ENCODE data around the gene ARHGAP27.

Gene ARHGAP27

DNA sequence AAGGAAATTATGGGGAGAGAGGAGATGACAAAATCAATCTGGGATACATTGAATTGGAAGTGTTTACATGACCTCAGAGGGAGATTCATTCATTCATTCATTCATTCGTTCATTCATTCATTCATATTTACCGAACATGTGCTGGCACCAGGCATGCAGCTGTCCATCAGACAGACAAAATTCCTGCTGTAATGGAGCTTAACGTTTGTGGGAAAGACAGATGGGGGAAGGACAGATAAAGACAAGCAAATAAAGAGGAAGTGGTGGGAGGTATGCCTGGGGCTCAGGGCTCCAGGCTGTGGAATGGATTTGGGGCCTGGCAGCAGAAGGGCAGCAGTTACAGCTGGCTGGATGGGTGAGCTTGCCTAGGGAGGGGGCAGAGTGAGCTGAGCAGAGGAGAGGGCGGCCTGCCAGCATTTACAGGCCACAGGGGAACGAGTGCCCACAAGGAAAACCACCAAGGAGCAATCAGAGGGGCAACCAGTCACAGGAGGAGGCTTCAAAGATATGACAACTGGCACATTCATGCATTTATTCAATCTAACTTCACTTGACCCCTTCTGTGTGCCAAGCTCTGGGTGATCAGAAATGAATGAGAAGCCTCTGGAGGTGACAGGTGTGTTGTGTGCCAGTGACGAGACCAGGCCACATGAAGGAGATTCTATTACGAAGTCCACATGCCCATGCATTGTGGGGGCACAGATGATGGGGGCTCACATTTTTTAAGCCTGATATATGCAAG, 48.5 kb downstream of the ARHGAP27 start:
- DNase-seq = peak; percentile 60

DNA sequence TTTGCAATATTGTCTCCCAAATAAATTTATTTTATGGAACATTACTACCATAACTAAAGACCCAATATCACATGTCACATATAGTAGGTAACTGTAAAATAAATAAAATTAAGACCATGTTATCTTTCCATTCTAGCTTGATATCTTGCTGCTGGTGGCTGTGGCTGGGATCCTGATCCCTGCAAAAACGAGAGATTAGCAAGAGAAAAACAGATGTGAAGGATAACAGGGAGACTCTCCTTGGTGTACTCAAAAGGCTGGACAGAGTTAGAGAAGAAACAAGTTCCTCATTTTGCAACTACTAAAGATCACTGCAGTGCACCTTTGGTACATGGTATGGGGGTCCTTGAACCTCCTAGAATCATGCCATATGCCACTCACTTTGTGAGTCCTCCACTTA, 49.7 kb downstream of the ARHGAP27 start:
- DNase-seq = no peak

DNA sequence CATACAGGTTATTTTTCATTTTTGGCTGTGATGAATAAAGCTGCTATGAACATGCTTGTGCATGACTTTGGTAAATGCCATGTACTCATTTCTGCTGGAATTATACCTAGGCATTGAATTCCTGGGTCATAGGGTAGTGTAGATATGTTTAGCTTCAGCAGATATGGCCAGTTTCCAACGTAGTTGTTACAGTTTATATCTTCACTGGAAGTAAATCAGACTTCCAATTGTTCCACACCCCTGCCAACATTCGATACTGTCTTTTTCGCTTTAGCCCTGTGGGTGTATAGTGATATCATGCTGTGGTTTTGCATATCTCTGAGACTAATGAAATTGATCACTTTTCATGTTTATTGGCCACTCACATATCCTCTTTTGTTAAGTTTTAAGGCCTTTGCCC, 50.4 kb downstream of the ARHGAP27 start:
- peak; percentile 76 for DNase-seq

DNA sequence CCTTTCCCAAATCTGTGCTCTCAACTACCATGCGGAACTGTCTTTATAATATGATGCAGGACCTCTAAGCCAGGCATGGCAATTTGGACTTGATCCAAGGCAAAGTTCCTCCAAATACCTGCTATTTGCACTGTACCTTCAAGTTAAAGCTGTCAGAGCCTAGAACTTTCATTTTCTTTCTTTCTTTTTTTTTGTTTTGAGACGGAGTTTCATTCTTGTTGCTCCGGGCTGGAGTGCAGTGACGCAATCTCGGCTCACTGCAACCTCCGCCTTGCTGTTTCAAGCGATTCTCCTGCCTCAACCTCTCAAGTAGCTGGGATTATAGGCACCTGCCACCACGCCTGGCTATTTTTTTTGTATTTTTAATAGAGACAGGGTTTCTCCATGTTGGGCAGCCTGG, 51.7 kb downstream of the ARHGAP27 start:
- no peak for DNase-seq

DNA sequence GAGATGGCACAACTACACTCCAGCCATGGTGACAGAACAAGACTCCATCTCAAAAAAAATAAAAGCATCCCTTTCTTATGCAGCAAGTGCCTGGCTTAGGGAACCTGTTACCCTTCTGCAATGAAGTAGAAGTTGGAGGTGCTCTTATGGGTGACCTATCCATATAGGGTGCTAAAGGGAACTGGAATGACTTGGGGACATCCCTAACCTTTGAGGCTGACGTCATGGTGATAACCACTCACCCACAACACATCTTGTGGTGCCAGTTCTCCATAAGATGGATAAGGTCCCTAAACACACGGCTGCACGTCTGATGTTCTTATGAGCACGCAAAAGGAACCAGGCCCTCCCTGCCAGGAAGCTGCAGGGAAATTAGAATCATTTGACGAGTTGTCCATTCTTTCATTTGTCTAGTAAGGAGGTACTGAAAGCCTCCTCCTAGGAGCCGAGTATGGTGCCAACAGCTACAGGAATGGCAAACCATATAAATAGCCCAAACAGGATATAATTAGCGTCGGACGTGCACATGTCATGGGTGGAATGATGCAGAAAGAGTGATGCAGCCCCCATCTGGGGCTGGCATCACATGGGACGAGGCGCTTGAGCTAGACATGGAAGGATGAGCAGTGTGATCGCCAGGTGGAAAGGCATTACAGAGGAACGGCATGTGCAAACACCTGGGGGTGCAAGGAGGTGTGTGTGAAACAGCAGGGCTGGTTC, 52.5 kb downstream of the ARHGAP27 start:
- no peak for DNase-seq

DNA sequence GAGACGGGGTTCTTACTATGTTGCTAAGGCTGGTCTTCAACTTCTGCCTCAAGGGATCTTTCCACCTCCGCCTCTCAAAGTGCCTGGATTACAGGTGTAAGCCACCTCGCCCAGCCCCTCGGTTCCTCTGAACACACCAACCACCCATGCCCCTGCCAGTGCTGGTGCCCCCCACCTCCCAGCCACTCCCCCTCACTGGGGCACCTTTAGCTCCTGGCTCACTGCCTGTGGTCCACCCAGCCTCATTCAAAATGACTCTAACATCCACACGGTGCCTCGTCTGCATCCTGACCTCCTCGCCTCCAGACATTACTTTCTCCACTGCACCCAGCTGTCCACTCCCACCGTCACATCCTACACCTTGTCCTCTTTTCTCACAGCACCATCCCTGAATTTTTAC, 55.3 kb downstream of the ARHGAP27 start:
- DNase-seq = no peak

DNA sequence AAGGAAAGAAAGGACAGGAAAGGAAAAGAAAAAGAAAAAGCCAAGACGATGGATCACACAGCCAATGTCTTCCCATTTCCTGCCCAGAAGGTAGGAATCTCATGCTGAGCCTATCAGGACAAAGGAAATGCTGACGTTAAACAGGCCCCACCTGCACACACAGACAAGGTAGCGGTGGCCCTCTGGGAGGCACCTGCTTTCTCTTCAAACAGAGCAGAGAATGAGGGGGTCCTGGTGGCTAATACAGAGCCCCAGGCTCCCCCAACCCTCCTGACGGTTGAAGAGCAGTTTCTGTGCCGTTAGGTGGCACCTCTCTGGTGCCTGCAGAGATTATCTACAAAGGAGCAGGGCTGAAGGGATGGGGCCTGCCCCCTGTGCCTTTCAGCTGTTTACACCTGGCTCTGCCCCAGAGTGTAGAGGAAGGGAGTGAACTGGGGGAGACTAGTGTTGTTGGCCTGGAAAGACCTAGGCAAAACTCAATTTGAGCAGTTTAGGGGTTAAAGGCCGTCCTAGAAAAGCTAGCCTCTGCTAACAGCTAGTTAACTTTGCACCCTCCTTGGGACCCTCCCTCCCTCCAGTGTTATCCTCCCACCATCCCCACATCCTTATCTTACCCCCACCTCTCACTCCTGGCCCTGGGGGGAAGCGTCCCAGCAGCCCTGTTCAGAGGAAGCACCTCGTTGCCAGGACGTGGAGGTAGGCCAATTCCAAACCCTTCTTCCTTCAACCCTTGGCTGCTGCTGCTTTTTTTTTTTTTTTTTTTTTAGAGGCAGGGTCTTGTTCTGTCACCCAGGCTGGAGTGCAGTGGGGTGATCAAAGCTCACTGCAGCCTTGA, 56.3 kb downstream of the ARHGAP27 start:
- no peak for DNase-seq

DNA sequence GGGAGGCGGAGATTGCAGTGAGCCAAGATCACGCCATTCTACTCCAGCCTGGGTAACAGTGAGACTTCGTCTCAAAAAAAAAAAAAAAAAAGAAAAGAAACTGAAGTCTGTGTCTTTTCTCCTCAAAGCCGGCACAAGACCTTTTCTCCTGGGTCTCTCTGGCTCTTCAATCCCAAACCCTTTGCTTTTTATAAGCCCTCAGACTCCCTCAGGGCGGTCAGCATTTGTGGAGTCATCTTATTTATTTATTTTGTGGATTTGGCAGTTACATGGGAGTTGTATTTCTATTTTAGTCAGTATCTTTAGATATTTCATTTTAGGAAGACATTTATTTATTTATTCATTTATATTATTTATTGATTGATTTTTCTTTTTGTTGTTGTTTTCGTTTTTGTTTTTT, 58.2 kb downstream of the ARHGAP27 start:
- DNase-seq = no peak

DNA sequence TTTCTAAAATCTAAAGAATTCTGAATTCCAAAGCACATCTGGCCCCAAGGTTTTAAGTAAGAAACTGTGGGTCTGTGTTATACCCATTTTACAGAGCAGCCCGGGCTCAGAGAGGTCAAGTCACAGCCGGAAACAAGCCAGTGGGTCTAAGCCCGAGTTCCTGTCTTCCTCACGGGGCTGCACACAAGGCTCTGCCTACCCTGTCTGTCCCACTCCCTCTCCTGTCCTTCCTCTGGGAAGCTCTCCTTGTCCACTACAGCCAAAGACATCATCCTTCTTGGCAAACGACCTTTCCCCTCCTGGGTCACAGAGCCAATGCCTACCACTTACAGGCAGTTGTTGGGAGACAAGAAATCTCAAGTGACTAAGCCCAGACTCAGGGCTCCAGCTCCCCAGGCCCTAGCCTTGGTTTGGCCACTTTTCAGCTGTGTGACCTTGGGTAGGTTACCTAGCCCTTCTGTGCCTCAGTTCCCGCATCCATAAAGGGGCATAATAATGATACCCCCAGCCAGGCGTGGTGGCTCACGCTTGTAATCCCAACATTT, 60.3 kb downstream of the ARHGAP27 start:
- peak; percentile 23 for DNase-seq

DNA sequence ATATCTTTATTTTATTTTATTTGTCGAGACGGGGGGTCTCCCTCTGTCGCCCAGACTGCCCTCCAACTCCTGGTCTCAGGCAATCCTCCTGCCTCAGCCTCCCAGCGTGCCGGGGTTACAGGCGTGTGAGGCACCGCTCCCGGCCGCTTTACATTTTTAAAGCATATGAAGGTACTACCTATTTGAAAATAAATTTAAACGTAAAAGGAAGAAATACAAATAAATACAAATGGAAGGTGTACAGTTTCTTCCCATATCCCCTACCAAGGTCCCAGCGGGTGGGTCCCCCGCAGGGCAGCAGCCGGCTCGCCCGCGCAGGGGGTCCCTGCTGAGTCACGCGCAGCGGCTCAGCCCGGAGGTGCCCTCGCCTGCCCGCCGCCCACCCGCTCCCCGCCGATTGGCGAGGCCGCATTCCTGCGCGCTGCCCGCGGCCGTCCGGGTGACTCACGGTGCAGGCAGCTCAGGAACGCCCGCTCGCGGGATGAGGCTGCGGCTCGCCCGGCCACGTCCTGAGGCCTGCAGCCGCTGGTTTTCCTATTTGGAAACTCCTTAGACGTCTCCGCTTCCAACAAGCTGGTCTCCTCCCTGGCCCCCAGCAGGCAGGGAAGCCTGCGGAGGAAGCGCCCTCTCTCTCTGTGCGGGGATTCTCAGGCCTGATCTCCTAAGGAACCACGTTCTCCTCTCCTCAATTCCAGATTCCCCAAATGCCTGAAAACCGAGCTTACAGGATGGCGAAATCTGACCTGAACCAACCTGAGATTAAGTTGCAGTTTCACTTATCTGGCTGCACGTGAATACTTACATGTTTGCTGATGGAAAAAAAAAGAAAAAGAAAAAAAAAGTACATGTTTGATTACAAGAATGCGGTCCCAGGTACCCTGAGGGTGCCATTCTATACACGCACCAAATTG, 61.0 kb downstream of the ARHGAP27 start:
- peak; percentile 100 for DNase-seq

DNA sequence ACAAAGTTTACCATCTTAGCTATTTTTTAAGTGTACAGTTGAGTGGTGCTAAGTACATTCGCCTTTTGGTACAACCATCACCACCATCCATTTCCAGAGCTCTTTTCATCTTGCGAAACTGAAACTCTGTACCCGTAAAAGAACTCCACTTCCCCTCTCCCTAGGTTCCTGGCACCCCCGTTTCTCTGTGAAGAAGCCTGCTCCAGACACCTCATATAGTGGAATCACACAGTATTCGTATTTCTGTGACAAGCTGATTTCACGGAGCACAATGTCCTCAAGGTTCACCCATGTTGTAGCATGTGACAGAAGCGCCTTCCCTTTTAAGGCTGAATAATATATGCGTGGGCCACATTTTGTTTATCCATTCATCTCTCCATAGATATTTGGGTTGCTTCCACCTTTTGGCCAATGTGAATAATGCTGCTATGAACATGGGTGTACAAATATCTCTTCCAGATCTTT, 61.7 kb downstream of the ARHGAP27 start:
- DNase-seq = no peak

DNA sequence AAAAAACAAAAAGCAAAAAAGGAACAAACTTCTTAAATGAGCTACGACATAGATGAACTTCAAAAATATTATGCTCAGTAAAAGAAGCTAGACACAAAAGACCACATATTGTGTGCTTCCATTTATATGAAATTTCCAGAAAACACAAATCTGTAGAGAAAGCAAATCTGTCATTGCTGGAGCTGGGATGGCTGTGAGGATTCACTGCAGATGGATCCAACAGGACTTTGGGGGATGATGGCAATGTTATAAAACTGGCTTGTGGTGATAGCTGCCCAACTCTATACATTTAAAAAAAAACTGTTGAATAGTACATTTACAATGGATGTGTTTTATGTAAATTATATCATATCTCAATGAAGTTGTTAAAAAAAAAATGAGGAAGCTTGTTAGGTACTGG, 63.2 kb downstream of the ARHGAP27 start:
- no peak for DNase-seq

DNA sequence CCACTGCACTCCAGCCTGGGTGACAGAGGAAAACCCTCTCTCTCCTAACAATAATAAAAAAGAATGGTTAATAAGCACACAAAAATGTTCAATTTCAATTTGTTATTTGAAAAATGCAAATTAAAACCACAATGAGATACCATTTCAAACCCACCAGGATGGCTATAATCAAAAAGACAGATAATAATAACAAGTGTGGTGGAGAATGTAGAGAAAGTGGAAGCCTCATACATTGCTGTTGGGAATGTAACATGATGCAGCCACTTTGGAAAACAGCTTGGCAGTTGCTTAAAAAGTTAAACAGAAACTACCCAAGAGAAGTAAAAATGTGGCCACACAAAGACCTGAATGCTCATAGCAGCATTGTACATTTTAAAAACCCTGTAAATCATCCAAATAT, 64.0 kb downstream of the ARHGAP27 start:
- DNase-seq = no peak

DNA sequence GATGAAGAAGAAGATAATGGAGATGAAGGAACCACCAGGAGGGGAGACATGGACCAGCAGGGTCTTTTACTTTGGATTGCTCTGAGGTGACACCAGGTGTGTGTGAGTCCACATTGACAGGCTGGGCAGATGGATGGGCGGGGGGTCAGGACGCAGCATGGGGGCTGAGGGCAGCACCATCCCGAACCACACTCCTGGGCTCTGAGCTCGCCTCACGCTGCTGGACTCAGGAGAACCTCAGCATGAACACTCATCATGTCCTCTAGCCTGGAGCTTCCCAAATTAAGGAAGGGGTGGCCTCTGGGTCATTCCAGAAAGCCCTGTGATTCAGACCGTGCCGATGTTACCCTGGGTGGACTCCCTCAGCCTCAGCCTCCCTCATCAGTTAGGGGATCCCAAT, 65.5 kb downstream of the ARHGAP27 start:
- no peak for DNase-seq

DNA sequence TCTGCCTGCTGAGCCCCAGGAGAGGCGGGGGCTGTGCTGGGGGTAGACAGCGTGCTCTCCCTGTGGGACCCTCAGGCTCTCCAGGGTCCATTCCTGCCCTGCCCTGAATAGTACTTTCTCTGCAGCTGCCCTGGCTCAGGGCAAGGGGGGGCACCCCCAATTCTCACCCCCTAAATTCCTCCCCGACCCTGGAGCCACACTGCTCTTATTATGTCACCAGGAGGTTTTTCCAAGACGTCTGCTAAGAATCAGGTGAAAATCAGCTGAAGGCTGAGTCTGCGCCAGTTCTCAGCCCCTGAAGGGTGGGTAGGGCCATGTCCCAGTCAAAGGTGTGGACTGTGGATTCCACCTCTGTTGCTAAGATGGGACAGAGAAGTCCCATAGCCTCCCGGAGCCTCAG, 66.0 kb downstream of the ARHGAP27 start:
- no peak for DNase-seq

DNA sequence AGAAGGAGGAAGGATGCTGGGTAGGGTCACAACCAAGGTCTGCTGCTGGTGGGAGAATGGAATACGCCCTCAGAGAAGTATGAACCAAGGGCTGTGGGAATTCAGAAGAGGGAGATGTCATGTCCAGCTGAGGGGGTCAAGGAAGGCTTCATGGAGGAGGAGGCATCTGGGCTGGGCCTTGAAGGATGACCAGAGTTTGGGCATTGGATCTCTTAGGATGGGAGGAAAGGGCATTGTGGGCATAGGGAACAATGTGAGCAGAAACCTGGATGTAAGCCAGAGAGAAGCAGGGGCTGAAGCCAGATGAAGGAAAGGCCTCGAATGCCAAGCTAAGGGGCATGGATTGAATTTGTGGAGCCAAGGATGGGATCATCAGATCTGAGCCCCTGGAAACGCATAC, 66.6 kb downstream of the ARHGAP27 start:
- DNase-seq = no peak

DNA sequence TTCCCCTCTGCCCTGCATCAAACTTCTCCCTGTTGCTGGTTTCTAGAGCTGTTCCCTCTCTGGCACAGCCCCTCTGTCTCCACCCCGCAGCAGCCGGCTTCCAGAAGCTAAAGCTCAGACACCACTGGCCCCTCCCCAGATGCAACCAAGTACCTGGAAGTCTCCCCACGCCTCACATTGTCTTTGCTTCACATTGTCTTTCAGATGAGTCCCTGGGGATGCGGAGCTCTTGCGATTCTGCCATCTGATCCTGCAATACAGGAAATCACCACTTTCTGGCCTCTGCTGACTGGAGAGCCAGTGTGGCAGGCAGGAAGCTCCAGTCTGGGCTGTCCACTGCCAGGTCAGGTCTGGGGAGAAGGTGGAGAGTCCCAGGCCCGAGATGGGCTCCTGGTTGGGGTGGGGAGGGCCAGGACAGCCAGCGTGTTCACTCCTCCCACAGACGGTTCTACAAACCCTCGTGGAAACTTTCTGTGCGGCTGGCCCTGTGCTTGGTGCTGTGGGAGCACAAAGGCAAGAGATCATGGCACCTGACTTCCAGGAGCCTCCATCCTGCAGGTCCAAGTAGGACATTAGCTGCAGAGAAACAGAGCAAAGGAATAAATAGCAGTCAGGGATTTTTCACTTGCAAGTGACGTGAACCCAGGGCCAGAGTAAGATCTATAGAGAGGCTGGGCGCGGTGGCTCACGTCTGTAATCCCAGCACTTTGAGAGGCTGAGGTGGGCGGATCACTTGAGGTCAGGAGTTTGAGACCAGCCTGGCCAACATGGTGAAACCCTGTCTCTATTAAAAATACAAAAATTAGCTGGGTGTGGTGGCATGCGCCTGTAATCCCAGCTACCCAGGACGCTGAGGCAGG, 67.9 kb downstream of the ARHGAP27 start:
- no peak for DNase-seq

DNA sequence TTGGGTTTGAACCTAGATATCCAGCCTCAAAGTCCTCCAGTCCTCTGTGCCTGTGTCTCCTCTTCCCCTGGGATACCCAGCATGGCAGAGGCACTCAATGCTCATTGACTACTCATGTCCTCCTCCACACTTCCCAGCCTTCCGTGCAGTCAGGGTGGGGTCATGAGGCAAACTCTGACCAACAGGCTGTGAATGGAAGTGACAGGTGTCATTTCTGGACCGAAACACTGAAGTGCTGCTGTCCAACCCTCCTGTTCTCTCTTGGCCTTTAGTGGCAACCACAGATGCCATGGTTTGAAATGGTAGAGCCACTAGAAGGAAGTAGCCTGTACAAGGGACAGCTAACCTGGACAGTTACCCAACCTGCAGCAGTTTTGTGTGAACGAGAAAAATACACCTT, 69.2 kb downstream of the ARHGAP27 start:
- no peak for DNase-seq

DNA sequence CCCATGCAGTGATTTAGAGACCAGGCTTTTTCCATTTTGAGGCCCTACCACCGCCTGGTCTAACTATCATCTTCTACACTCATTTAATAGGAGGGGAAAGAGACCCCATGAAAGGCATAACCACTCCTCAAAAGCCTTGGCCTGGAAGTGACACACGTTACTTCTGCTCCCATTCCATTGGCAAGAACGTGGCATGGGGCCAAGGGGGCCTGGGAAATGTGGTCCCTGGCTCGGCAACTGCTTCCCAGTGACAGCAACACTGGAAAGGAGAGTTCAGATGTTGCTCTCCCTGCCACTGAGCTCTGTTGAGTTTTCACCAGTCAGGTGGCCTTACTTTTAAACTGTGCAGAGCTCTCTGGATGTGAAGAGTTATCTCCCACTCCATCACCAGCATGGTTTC, 70.7 kb downstream of the ARHGAP27 start:
- DNase-seq = no peak

DNA sequence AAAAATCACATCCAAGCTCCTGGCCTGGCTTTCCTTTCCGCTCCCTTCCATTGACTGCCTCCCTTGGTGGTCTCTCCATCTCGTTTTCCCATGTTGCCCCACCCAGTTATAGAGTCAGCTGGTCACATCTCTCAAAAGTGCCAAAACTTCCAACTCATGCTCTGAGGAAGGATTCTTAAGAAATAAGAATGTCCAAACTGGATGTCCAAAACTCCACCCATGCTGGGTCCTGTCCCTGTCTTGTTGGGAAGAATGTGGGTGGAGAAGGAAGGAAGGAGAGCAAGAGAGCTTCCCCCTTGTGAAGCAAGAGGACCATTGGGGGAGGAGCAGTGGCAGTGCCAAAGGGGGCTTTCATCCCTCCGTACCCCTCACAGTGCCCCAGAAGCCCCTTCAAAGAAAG, 71.2 kb downstream of the ARHGAP27 start:
- no peak for DNase-seq

DNA sequence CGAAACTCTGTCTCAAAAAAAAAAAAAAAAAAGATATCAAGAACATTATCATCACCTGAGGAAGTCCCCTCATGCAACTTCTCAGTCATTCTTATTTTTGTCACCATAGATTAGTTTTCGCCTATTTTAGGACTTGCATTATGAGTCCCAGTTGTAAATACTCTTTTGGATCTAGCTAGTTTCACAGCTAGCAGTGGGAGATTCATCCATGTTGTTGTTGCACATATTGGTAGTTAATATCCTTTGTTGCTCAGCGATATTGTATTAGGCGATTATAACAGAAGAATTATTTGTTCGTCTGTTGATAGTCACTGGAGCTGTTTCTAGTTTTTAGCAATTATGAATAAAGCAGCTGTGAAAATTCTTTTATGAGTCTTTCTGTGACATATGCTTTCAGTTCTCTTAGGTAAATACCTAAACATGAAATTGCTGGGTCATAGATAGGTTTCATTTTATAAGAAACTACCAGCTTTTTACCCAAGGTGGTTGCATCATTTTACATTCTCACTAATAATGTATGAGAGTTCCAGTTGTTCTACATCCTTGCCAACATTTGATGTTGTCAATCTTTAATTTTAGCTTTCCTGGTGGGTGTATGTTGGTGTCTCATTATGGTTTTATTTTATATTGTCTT, 75.2 kb downstream of the ARHGAP27 start:
- no peak for DNase-seq

All from NCI-H226 (cell line).